Panc1 (cell line): ENCODE results near the gene SRP72. TPM values are rescaled to one million over a fixed set of nuclear protein-coding genes. Genes with fewer than 3 reads are reported as not detected.
A peak's percentile ranks its signal among the peaks of the same experiment; 100 is the strongest.

Source experiments
- ATAC-seq: fragments of 200-7000 bp; cut with Tn5 transposase; 2 replicates; pipeline ENCODE4 v1.9.1; 2020; ENCODE audit warnings: mild to moderate bottlenecking, moderate library complexity
- BruUV-seq: library from RNA; stranded (reverse); fragments of 400-500 nt; replicated peaks from 2 replicates; lab custom pipeline; 2021; lab: Mats Ljungman, UMichigan
- CTCF ChIA-PET: fragments of 300-600 bp; sonication (Branson Sonifier 250); formaldehyde crosslinking; loops from one replicate; lab custom pipeline; 2022; ENCODE audit warnings: antibody characterized with exemption; lab: Charles Lee
- POLR2A ChIA-PET: fragments of 300-600 bp; sonication (Branson Sonifier 250); formaldehyde crosslinking; loops from one replicate; lab custom pipeline; 2022; ENCODE audit warnings: antibody characterized with exemption; lab: Charles Lee
- DNase-seq: peaks from one replicate; pipeline ENCODE4 v3.0.0-alpha.2; 2010; ENCODE audit warnings: low read depth, low spot score
- H3K27ac ChIP-seq: 2 replicates; pipeline ENCODE4 v1.5.1; 2011; ENCODE audit warnings: mild to moderate bottlenecking, low read length, inconsistent platforms
- H3K27me3 ChIP-seq: fragments of 200-500 bp; sonication (Bioruptor generic); 2 replicates; pipeline ENCODE4 v1.6.0; 2014; ENCODE audit warnings: low read length, inconsistent platforms; ENCODE audit not compliant: control insufficient read depth, insufficient read depth
- H3K36me3 ChIP-seq: fragments of 200-500 bp; sonication (Bioruptor generic); 2 replicates; pipeline ENCODE4 v1.5.1; 2014; ENCODE audit warnings: inconsistent platforms, mild to moderate bottlenecking, low read length, moderate library complexity; ENCODE audit not compliant: control insufficient read depth, insufficient read depth
- H3K4me1 ChIP-seq: 2 replicates; pipeline ENCODE4 v1.5.1; 2011; ENCODE audit warnings: inconsistent platforms, mild to moderate bottlenecking, low read length, moderate library complexity; ENCODE audit not compliant: control insufficient read depth, insufficient read depth
- H3K4me3 ChIP-seq, 2 experiments: 2 replicates each; pipeline ENCODE4 v1.5.1; 2011 to 2012; ENCODE audit warnings: low read depth in 2 of 2, low read length in 2 of 2, mild to moderate bottlenecking in 2 of 2, inconsistent platforms in 1 of 2, moderate library complexity in 1 of 2
- H3K9me3 ChIP-seq: fragments of 200-500 bp; sonication (Bioruptor generic); 2 replicates; pipeline ENCODE4 v1.5.1; 2014; ENCODE audit warnings: low read depth, mild to moderate bottlenecking, inconsistent platforms, low read length, moderate library complexity; ENCODE audit not compliant: control insufficient read depth, insufficient read depth
- CTCF ChIP-seq: fragments of 450-650 bp; IDR thresholded peaks from 2 replicates; pipeline ENCODE4 v1.5.1; 2017; ENCODE audit warnings: mild to moderate bottlenecking
- POLR2AphosphoS5 ChIP-seq: IDR thresholded peaks from 2 replicates; pipeline ENCODE4 v1.6.1; 2012; ENCODE audit warnings: mild to moderate bottlenecking, low read depth, low read length, moderate library complexity
- SIN3A ChIP-seq: IDR thresholded peaks from 2 replicates; pipeline ENCODE4 v1.6.1; 2012; ENCODE audit warnings: low read depth, mild to moderate bottlenecking, low read length, moderate library complexity, borderline replicate concordance; ENCODE audit not compliant: insufficient read depth
- TCF7L2 ChIP-seq: IDR thresholded peaks from 2 replicates; pipeline ENCODE4 v1.6.1; 2011; ENCODE audit warnings: mild to moderate bottlenecking, low read depth, low read length, inconsistent platforms
- in situ Hi-C: cut with HindIII; loops from 2 replicates; pipeline ENCODE4 v1.10.0; 2016; ENCODE audit warnings: low sequenced_read_pairs, low pct_unique_long_range_greater_than_20kb
- intact Hi-C: fragments of 100-400 bp; cut with micrococcal nuclease; formaldehyde crosslinking; loops from one replicate; pipeline ENCODE4 v1.10.0; 2022; ENCODE audit not compliant: unreplicated experiment
- total RNA-seq: library from RNA; stranded (reverse); gene quantifications from one replicate; pipeline ENCODE4 v1.2.1, GENCODE V29; 2021; ENCODE audit not compliant: unreplicated experiment
- TF ChIP-seq, protein P1 (sequence below), 2 experiments: IDR thresholded peaks; 2 replicates each; pipeline ENCODE4 v1.6.1; 2011 to 2012; ENCODE audit warnings: low read depth in 2 of 2, control low read depth in 1 of 2, low read length in 1 of 2, mild to moderate bottlenecking in 1 of 2, moderate library complexity in 1 of 2; ENCODE audit not compliant: insufficient read depth in 1 of 2

Gene SRP72
- total RNA-seq, 1 experiment from 2014 or later, result 82.4 TPM

DNA sequence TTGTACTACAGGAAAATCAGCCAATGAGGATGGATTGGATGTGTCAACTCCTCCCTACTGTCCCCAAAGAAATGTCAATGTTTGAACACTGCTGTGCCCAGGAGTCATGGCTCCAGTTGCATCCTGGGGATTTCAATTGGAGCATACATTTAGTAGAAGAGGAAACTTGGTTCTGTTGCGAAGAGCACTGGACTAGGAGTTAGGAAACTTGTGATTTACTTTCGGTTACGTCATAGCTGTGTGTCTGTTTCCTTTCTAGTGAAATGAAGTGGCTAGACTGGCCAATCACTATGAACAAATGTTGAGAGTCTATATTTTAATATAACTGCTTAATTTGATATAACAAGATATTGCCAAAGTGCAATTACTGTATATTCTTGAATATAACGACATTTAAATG, 73.4 kb downstream of the SRP72 start:
- Histone ChIP-seq H3K27ac (no peak overlapping the region), H3K27me3 (no peaks in the 10 kb centered on the region), H3K36me3 (no peaks in the 10 kb centered on the region), H3K9me3 (no peaks in the 10 kb centered on the region), H3K4me1 (no peaks in the 10 kb centered on the region; the same call in 1 of the 2 replicates), H3K4me3 (no peak overlapping the region)
- ATAC-seq, result no peak
- DNase-seq, result no peak
- CTCF ChIA-PET, result no interaction called here
- no peak for TF ChIP-seq SIN3A
- TF ChIP-seq POLR2AphosphoS5, result no peak
- TF ChIP-seq, protein P1, sequence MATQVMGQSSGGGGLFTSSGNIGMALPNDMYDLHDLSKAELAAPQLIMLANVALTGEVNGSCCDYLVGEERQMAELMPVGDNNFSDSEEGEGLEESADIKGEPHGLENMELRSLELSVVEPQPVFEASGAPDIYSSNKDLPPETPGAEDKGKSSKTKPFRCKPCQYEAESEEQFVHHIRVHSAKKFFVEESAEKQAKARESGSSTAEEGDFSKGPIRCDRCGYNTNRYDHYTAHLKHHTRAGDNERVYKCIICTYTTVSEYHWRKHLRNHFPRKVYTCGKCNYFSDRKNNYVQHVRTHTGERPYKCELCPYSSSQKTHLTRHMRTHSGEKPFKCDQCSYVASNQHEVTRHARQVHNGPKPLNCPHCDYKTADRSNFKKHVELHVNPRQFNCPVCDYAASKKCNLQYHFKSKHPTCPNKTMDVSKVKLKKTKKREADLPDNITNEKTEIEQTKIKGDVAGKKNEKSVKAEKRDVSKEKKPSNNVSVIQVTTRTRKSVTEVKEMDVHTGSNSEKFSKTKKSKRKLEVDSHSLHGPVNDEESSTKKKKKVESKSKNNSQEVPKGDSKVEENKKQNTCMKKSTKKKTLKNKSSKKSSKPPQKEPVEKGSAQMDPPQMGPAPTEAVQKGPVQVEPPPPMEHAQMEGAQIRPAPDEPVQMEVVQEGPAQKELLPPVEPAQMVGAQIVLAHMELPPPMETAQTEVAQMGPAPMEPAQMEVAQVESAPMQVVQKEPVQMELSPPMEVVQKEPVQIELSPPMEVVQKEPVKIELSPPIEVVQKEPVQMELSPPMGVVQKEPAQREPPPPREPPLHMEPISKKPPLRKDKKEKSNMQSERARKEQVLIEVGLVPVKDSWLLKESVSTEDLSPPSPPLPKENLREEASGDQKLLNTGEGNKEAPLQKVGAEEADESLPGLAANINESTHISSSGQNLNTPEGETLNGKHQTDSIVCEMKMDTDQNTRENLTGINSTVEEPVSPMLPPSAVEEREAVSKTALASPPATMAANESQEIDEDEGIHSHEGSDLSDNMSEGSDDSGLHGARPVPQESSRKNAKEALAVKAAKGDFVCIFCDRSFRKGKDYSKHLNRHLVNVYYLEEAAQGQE (IDR thresholded peaks at IDR 0.05; ENCODE audit: insufficient read depth in 1 of 2, low read depth in 2 of 2, low read length in 1 of 2), result no peak
- no peak for TF ChIP-seq TCF7L2
- TF ChIP-seq CTCF, result no peak
- intact Hi-C loops, result no loop called here
- in situ Hi-C loops, result no loop called here
- POLR2A ChIA-PET, result no interaction called here
- no TSS peak for BruUV-seq

DNA sequence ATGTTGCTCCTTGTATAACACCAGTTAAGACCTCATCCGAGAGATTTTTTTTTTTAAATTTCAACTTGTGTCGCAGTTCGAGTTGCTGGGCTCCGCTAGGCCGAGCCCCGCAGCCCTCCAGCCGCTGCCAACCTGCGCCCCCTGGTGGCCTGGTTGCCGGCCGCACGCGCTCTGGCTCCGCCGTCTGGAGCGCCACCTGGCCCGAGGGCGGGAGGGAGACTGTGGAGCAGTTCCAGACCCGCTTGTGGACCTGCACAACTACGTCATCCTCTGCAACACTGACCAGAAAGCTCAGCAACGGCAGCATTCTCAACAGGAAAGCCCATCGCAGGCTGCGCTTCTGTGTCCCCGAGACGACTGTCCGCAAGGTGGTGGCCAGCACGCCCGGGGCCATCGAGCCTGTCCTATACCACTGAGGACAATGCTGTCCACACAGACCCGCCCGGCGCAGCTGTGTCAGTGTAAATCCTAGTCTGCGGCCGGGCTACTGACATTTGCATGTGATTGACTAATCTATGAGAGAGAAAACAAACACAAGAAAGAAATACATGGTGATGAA, 77.2 kb downstream of the SRP72 start:
- peak; percentile 100 for ATAC-seq
- Histone ChIP-seq H3K9me3 (no peaks in the 10 kb centered on the region), H3K27me3 (no peaks in the 10 kb centered on the region; the same call in 1 of the 2 replicates), H3K36me3 (no peaks in the 10 kb centered on the region), H3K27ac (no peak overlapping the region), H3K4me3 (peak overlapping the region; percentile 35 to 55), H3K4me1 (no peaks in the 10 kb centered on the region; the same call in 1 of the 2 replicates)
- intact Hi-C loops, result no loop called here
- CTCF ChIA-PET, result interaction anchor here (0.5 kb wide), 1 partner anchor 184 kb away, joined by 3 read pairs; no protein-coding TSS in a partner anchor
- DNase-seq, result peak; percentile 52
- no TSS peak for BruUV-seq
- POLR2A ChIA-PET, result no interaction called here
- in situ Hi-C loops, result no loop called here
- TF ChIP-seq TCF7L2 (no peak), CTCF (peak; percentile 98)
